IPS DF 4.7 (cell line): ENCODE results near the gene CDH9.
"Not testable (repeated sequence)": the region's sequence is repeated elsewhere in the genome, so short reads cannot be mapped to it uniquely, and the experiment has no call there.

ENCODE experiments used
- DNase-seq: peaks from one replicate; pipeline ENCODE4 v3.0.0-alpha.2; 2013; ENCODE audit warnings: low spot score; ENCODE audit errors: extremely low read depth

Gene CDH9

DNA sequence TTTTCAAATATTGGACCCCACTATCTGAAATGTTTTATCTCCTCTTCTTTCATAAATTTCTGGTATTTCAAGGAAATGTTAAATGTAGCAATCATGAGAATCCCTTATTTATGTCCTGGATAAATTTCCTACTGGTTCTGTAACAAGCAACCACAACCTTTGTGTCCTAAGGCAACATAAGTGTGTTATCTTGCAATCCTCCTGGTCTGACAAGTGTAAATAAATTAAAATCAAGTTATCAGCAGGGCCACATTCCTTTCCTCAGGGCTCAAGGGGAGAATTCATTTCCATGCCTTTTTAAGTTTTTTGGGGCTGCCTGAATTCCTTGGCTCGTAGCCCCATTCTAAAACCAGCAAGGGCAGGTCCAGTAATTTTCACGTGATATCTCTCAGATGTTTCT is 83.2 kb downstream of the CDH9 start:
- DNase-seq: no peak

GRCh38 chr5:26948921-26949320 is 89.5 kb downstream of the CDH9 start:
- no peak for DNase-seq

- no peak for DNase-seq
Observed at GRCh38 chr5:26945901-26946300, 92.5 kb downstream of the CDH9 start.

DNA sequence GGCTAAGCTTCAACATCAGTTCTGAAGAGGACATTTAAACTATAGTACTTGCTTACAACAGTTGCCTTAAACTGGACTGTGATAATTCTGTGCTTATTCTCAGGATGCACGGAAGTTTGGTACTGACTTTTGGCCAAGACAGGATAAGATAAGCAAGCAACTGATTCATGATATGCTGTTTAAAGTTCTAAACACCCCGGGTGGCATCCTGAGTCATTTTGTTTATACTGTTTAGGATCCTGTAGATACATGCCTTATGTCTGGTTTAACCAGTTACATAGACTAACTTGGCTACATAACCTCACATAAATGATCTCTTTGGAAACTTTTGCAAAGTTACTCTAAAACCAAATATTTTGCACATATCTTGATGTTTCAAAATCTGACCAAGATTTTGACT is 95.9 kb downstream of the CDH9 start:
- no peak for DNase-seq

DNA sequence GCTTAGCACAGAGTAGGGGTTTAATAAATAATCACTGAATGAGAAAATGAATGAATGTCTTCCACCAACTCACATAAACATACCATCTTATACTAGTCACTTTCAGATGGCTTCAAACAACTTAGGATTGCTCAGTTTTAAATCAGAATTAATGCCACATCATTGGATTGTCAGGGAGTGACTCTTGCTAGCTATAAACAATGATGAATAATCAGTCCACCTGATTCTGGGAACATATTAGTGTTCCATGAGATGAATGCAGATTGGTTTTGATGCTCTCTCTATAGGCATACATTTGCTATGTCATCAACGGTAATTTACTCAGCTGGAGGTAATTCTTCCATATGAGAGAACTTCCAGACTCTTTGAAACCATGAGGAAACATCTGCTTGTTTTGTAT is 97.4 kb downstream of the CDH9 start:
- no peak for DNase-seq

DNA sequence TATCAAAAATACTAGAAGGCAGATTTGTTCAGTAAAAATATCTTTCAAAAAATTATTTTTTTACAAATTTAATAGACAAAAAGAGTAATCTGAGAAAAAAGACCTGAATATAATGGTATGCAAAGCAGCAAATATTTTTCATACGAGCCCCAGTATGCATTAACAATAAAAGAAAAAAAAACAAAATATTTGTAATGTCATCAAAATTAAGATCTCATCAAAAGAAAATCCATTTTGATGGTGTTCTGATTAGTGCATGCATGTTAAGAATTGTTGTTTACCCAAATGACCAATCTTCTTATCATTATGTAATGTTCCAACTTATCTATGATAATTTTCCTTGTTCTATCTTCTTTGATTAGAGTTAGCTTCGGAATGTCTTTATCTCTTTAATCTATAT is 106.1 kb downstream of the CDH9 start:
- no peak for DNase-seq

- DNase-seq: no peak
Observed at GRCh38 chr5:26921439-26921838, 116.9 kb downstream of the CDH9 start.

DNA sequence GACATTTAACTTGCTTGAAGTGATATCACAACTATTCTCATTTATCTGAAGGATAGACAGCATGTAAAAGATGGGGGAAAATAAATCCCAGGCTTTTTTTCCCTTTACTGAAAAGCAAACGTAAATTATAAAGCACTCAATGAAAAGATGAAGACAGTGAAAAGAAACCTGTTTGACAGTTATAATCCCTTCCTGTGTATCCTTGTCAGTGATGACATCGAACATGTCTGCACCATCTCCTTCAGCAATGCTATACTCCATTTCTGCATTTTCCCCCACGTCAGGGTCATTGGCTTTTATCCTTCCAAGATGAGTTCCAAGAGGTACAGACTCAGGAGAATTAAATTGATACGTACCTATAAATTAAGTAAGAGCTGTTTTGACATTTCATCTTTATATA is 134.9 kb downstream of the CDH9 start:
- no peak for DNase-seq

GRCh38 chr5:26894719-26895263 is 143.6 kb downstream of the CDH9 start:
- no peak for DNase-seq

DNA sequence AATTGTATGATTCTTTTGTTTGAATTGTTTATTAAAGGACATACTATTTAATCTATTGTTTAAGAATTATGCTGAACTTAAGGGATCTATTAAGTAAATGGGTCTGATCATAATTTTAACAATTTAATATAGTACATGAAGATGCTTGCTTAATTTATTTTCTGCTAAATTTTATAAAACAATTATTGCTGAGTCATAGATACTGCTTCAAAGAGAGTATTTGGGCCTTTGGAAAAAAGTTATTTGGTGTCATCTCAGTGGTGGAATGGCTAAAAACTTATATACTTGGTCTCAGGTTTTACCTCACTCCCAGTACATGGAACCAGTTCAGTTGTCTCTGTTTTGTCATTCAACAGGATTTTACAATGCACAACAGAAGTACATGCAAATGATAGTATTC is 145.3 kb downstream of the CDH9 start:
- no peak for DNase-seq

DNA sequence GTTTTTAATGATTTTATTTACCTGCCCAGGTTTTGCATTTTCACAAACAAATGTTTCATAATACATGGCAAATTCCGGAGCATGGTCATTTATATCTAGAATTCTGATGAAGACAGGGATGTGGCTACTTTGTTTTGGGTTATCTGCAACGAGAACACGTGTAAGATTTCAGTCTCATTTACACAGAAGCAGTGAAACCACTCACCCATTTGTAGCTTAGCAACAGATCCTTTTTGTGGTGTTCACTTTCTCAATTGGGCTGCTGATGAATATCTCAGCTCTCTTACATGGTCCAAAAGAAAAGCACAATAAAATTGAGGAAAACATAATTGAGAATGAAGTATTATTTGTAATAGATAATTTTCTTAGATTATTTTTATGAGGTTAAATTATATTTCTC is 148.6 kb downstream of the CDH9 start:
- no peak for DNase-seq

GRCh38 chr5:26884481-26884880 is 153.9 kb downstream of the CDH9 start:
- no peak for DNase-seq

GRCh38 chr5:26883375-26883774 is 155.0 kb downstream of the CDH9 start:
- DNase-seq: no peak

DNA sequence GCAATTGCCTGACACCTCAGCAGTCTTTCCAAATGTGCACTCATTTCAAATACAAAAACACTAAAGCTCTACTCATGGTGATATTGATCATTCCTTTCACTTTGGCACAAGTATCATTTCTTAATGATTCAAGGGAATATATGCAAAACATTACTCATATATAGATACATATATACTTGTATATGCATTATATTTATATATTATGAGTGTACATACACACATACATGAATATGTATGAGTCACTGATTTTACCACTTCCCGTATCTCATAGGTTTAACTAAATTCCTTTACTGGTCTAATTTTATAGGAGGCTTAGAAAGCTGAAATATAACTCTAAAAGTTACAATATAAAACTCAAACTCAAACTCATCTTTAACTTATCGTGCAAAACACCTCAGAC is 156.5 kb downstream of the CDH9 start:
- DNase-seq: no peak

DNA sequence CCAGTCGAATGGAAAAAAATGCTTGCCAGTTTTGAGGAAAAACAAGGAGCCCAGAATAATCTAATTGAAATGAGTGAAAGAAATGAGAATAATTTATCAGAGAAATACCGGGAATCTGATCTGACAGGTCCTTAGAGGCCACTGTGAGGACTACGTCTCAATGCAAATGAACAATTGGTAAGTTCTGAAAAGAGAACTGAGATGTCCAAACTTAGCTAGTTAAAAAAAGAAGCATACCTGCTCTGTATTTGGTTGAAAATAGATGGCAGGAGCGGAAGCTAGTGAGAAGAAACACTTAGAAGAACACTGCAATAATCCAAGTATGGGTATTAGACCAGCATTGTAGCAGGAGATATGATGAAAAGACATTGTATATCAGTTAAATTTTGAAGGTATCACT is 161.2 kb downstream of the CDH9 start:
- DNase-seq: no peak

DNA sequence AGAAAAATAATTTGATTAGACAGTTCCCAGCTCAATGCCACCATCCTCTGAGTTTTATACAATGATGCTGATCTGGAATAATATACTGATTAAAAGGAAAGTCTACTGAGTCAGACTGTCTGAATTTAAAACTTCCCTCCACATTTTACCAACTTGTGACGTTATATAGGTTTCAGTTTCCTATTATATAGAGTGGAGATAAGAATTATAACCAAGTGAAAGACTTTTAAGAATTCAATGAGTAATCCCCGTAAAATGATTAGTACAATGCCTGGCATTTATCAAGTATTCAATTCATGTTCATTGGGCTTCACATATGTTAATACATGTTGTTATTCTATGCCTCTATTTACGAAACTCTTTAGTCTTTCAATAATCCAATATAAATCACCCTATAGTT is 166.0 kb downstream of the CDH9 start:
- no peak for DNase-seq

DNA sequence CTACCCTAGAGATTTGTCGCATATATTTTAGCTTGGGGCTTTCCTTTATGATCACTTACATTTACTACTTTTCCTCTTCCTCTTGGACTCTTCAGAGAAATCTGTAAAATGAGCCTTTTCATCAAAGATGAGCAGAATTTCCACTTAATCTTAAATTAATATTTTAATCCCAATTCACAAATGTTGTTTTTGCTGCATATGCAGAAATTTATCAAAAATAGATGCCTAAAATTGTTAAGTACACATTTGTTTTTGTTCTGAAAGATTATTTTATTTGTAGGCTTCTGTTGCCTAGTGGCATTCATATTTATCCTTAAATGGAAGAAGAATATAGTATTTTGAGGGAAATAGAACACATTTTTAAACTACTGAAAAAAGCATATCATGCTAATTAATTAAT is 168.6 kb downstream of the CDH9 start:
- no peak for DNase-seq

GRCh38 chr5:26868504-26868903 is 169.9 kb downstream of the CDH9 start:
- DNase-seq: no peak

- no peak for DNase-seq
Observed at GRCh38 chr5:26864061-26864460, 174.3 kb downstream of the CDH9 start.

DNA sequence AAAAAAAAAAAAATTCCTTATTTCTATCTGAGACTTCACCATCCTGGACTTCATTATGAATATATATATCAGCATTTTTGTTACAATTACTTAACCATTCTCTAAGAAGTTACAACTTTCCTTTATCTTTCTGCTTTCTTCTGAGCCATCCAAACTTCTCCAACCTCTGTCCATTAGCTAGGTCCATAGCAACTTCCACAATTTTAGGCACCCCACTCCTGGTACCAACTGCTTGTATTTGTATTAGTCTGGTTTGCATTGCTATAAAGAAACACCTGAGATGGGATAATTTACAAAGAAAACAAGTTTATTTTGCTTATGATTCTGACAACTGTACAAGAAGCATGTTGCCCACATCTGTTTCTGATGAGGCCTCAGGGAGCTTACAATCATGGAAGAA is 182.1 kb downstream of the CDH9 start:
- no peak for DNase-seq

DNA sequence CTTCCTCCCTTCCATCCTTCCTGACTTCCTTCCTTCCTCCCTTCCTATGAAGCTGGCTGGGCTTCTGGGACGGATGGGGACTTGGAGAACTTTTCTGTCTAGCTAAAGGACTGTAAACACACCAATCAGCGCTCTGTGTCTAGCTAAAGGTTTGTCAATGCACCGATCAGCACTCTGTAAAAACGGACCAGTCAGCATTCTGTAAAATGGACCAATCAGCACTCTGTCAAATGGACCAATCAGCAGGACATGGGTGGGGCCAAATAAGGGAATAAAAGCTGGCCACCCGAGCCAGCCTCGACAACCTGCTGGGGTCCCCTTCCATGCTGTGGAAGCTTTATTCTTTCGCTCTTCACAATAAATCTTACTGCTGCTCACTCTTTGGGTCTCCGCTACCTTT is 185.9 kb downstream of the CDH9 start:
- DNase-seq: not testable (repeated sequence)

DNA sequence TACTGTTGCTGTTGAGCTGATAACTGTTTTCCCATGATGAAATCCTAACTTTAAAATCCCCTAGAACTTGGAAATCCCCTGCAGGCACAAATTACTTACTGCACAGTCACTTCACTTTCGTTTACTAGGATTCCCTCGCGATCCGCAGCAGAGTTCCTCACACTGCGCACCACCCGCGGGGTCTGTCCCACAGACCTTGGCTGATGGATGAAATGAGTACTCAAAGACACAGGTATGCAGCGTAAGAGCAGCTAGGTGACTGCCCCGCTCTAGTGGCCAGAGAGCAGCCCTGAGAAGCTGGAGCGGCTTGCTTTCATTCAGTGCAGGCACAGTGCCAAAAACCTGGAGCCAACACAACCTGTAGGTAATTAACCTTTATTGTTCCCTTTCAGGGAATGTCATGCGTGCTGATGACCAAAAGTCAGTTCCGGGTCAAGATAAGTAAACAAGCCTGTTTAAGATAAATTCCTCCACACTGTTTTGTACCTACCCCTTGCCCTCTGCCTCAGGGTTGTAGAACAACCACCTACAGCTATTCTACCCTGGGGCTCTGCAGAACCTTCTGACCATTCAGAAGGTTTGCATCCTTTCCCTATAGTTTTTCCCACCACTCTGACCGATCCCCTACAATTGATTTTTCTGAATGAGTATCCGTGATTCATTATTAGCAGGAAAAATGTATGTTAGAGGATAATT is 191.2 kb downstream of the CDH9 start:
- DNase-seq: no peak

DNA sequence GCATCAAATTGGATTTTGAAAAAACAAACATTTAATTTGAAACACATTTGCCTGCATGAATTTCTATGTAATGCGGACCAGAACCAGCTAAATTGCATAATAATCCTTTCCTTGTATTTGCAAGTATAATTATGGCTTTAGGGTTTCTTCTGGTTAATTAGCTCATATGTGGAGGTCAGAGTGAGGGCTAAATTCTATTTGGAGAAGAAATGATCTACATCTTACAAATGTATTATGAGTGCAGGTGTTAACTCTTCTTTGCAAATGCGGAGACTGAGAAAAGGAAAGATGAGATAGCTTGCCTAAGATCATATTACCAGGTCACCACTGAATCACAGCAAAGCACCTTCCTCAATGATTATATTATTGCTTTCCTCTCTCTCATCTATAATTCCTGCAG is 194.7 kb downstream of the CDH9 start:
- DNase-seq: no peak

DNA sequence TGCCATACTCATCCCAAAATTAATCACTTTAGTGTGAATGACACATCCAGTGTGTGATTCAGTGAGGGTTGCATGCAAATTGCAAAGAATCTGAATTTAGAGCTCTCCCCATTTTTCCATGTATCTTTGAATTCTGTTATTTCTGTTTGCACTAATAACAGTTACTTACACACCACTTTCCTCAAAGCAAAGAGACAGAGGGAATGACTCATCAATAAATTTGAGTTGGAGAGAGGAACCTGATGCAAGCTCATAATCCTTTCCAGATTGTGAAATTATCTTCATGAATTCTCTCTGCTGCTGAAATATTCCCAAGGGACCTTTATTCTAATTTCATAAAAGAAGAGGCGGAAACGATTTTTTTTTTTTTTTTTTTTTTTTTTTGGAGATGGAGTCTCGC is 204.8 kb downstream of the CDH9 start:
- no peak for DNase-seq
